CD4-positive, alpha-beta T cell treated with Interleukin-6 for 4 hours (primary cell): ENCODE results near the gene MED12.
"Not testable (repeated sequence)": the region's sequence is repeated elsewhere in the genome, so short reads cannot be mapped to it uniquely, and the experiment has no call there.

ENCODE experiments used
- DNase-seq: peaks from one replicate; pipeline ENCODE4 v3.0.0-alpha.2; 2020; ENCODE audit warnings: mixed read lengths

Gene MED12

DNA sequence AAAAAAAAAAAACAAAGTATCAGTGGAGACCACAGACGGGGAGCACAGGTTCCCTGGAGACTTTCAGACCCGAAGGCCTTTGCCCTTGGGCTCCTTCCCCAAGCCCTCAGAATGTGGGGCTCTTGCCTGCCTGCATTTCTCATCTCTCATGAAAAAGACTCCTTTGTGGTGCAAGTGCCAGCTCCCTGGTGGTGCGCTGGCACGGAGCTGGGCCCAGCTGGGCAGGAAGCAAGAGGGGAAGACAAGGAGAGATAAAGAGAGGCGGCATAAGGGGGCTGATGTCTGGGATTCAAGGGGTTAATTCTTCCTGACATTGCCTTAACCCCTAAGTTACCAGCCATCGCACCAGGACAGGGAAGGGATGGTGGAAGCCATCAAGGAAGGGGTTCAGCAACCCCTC is 48.1 kb downstream of the MED12 start:
- no peak for DNase-seq

DNA sequence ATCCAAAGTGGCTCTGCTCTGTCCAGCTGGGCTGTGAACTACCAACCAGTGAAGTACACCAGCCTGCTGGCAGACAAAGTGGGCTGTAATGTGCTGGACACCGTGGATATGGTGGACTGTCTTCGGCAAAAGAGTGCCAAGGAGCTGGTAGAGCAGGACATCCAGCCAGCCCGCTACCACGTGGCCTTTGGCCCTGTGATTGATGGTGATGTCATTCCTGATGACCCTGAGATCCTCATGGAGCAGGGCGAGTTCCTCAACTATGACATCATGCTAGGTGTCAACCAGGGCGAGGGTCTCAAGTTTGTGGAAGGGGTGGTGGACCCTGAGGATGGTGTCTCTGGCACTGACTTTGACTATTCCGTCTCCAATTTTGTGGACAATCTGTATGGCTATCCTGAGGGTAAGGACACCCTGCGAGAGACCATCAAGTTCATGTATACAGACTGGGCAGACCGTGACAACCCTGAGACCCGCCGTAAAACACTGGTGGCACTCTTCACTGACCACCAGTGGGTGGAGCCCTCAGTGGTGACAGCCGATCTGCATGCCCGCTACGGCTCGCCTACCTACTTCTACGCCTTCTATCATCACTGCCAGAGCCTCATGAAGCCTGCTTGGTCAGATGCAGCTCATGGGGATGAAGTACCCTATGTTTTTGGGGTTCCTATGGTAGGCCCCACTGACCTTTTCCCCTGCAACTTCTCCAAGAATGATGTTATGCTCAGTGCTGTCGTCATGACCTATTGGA is 48.8 kb downstream of the MED12 start:
- no peak for DNase-seq

- no peak for DNase-seq
Measured at GRCh38 chrX:71168134-71168533, 49.7 kb downstream of the MED12 start.

DNA sequence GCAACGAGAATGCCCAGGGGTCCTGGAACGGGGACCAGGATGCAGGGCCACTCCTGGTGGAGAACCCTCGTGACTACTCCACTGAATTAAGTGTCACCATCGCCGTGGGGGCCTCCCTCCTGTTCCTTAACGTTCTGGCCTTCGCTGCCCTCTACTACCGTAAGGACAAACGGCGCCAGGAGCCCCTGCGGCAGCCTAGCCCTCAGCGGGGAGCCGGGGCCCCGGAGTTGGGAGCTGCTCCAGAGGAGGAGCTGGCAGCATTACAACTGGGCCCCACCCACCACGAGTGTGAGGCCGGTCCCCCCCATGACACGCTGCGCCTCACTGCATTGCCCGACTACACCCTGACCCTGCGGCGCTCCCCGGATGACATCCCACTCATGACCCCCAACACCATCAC is 51.2 kb downstream of the MED12 start:
- no peak for DNase-seq

GRCh38 chrX:71170660-71171059 is 52.3 kb downstream of the MED12 start:
- DNase-seq = no peak

GRCh38 chrX:71171110-71171801 is 52.9 kb downstream of the MED12 start:
- no peak for DNase-seq

DNA sequence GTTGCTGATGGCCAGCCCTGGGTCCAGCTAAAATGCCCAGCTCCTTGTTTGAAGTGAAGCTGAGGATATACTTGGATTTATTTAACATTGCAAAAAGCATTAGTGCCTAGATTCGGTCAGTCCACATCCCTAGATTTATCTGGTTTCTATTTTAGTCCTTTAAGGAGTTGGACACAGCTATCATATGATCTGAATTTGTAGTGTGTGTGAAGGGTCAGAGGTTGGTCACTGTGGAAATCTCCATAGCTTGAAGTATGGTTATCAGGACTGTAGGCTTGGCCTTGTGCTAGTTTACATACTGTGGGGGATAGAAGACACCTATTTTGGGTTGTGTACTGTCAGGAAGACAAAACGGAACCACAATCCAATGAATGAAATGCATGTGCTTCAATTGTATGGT is 55.0 kb downstream of the MED12 start:
- no peak for DNase-seq

DNA sequence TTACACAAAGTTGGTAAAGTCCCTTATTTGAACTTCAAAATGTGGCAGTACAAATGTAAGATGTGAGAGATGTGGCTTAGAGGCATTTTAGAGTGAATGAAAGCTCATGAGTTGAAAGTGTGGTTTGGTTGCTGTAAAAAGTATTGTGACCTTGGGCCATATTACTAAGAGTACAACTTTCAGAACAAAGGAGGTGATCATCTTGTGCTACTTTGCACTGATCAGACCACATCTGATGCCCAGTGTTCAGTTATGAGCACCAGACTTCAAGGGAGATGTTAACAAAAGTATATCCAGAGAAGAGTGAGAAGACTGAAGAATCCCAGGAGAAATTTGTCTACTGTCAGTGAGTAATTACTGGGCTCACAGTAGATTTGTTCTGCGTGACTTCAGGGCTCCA is 56.4 kb downstream of the MED12 start:
- no peak for DNase-seq

DNA sequence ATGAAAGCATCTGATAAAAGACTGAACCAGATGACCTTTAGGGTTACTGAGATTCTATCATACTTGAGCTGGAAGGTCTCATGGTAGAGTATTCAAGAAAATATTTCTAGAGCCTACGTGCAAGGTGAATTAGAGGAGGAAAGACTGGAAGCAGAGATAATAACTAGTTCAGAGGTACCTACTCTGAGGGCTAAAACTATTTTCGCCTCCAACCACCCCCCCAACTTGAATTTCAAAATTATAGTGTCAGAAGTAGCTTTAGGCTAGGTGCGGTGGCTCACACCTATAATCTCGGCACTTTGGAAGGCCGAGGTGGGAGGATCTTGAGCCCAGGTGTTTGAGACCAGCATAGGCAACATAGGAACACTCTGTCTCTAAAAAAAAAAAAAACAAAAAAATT is 57.1 kb downstream of the MED12 start:
- DNase-seq = no peak

GRCh38 chrX:71177327-71177726 is 58.9 kb downstream of the MED12 start:
- no peak for DNase-seq

DNA sequence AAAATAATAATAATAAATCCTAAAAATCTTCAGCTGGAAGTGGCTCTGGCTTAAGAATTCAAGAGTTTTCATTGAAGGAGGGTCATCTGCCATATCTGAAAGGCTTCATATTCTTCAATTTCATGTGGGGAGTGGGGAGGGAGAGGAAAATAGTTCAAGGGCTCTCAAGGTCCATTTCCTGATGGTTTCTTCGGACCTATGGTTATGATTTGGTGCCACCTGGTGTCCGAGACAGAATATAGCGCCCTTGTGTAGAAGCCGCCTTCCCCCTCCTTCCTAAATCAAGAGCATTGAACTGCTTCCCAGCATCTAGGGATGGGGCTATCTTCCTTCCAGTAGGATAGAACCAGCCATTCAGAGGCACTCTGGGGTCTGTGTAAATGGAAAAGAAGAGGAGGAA is 60.5 kb downstream of the MED12 start:
- DNase-seq = peak; percentile 61

DNA sequence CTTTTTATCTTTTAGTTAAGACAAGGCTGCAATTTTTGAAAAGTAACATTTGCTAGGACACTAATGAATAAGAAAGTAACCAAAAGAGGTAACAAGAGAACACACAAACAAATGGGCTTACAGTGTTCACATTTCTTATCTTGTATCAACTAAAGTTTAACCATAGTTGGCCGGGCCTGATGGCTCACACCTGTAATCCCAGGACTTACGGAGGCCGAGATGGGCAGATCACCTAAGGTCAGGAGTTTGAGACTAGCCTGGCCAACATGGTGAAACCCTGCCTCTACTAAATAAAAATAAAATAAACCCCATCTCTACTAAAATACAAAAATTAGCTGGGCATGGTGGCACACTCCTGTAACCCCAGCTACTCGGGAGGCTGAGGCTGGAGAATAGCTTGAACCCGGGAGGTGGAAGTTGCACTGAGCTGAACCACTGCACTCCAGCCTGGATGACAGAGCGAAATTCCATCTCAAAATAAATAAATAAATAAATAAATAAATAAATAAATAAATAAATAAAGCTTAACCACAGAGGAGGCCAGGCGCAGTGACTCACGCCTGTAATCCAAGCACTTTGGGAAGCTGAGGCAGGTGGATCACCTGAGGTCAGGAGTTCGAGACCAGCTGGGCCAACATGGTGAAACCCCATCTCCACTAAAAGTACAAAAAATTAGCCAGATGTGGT is 62.3 kb downstream of the MED12 start:
- not testable (repeated sequence) for DNase-seq

- peak; percentile 33 for DNase-seq
Measured at GRCh38 chrX:71181558-71181909, 63.1 kb downstream of the MED12 start.

DNA sequence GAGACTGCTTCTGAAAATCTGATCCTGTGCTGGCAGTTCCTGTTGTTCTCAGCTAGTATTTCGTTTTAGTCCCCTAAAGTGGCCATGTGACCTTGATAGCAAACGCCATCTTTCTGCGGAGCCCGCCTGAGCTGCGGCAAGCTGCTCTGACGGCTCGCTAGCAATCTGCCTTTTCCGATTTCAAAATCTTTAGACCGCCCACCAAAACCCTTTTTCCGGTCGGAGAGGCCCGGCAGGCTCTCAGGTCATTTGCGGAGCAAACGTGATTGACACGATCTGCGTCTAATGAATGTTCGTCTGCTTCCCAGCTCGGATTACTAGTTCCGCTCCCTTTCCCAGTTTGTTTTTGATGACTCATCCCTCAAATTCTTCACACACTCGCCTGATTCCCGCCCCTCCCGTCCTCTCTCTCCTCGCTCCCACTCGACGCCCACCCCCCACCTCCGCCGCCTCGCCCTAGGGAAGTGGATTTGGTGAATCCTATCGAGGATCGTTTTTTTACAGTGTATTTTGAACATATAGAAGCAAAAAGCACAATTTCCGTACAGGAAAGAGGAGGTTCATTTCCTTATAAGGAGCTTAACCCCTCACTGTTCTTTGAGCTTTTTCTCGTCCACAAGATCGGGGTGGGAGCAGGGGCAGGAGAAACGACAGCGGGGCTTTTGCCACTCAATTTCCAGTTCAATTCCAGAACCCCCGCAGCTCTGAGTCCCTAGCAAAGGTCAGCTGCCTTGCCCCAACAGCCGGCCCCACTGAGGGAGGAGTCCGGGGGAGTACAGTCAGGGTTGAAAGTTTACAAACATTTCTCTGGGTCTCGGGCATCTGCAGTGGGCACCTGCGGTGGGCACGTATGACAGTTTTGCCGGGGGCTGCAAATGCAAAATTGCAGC is 63.8 kb downstream of the MED12 start:
- DNase-seq = peak; percentile 82

DNA sequence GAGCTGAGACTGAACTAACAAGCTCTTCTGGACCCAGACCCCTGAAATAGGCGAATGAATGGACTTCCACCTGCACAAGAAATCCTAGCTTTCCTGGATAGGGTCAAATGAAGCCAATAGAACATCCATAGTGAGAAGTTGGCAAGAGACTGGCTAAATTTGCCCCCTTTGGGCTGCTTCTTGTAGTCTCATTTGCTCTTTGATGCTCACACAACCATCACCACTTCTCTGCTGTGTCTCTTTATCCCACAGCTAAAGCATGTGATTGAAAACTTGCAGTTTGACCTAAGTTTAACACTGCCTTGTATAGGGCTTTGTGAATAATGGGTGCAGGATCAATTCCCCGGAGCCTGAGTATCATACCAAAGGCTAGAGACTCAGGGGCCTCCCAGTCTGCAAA is 64.5 kb downstream of the MED12 start:
- no peak for DNase-seq

- no peak for DNase-seq
Measured at GRCh38 chrX:71183341-71183740, 64.9 kb downstream of the MED12 start.

DNA sequence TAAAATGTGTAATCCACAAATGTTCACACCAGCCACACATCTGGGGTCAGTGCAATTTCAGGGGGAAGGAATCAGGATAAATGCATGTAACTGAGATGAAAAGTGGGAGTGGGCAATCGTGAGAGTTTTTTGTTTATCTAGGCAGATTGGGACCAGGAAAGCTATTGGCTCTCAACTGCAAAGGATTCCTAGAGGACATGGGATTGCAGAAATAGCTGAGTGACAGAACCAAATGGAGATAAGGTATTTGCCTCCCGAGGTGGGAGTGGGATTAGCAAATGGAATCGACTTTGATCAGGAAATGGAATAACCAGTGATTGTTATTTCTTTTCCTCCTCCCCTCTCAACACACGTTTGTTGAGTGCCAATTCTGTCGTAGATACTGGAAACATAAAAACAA is 65.7 kb downstream of the MED12 start:
- no peak for DNase-seq

- DNase-seq = no peak
Measured at GRCh38 chrX:71184803-71185495, 66.6 kb downstream of the MED12 start.

GRCh38 chrX:71191248-71191647 is 72.9 kb downstream of the MED12 start:
- DNase-seq = no peak
